DMS 273 (cell line): ENCODE measurements around the gene ADCY3.

Source experiments
- DNase-seq: peaks from one replicate; lab custom pipeline; 2025; ENCODE audit not compliant: unreplicated experiment; lab: John Stamatoyannopoulos, UW

ADCY3 gene

GRCh38 chr2:24920098-24920808, at the start of gene ADCY3:
TSS of gene ADCY3 (minus strand) at chr2:24920237. CDS start at chr2:24918987, 1,250 bp downstream.
- DNase-seq, result peak; percentile 84

GRCh38 chr2:24969784-24970183, 49.7 kb upstream of the ADCY3 start:
- no peak for DNase-seq

- DNase-seq, result no peak
Observed at GRCh38 chr2:24961903-24962302, 41.9 kb upstream of the ADCY3 start.

GRCh38 chr2:24959761-24960160, 39.7 kb upstream of the ADCY3 start:
- DNase-seq, result no peak

- no peak for DNase-seq
Observed at GRCh38 chr2:24958411-24958935, 38.4 kb upstream of the ADCY3 start.

GRCh38 chr2:24957976-24958375, 37.9 kb upstream of the ADCY3 start:
- no peak for DNase-seq

- DNase-seq, result peak; percentile 53
Observed at GRCh38 chr2:24957221-24957620, 37.2 kb upstream of the ADCY3 start.

GRCh38 chr2:24955921-24956320, 35.9 kb upstream of the ADCY3 start:
- no peak for DNase-seq

- DNase-seq, result no peak
Observed at GRCh38 chr2:24955232-24955631, 35.2 kb upstream of the ADCY3 start.

GRCh38 chr2:24950102-24950501, 30.1 kb upstream of the ADCY3 start:
- no peak for DNase-seq

- DNase-seq, result no peak
Observed at GRCh38 chr2:24948506-24948905, 28.5 kb upstream of the ADCY3 start.

GRCh38 chr2:24947561-24948157, 27.6 kb upstream of the ADCY3 start:
- no peak for DNase-seq

- no peak for DNase-seq
Observed at GRCh38 chr2:24945907-24946306, 25.9 kb upstream of the ADCY3 start.

- no peak for DNase-seq
Observed at GRCh38 chr2:24943427-24944053, 23.5 kb upstream of the ADCY3 start.

GRCh38 chr2:24939353-24939752, 19.3 kb upstream of the ADCY3 start:
- DNase-seq, result no peak

GRCh38 chr2:24937236-24937635, 17.2 kb upstream of the ADCY3 start:
- no peak for DNase-seq

GRCh38 chr2:24935145-24935544, 15.1 kb upstream of the ADCY3 start:
- no peak for DNase-seq

- no peak for DNase-seq
Observed at GRCh38 chr2:24932715-24933114, 12.7 kb upstream of the ADCY3 start.

- DNase-seq, result no peak
Observed at GRCh38 chr2:24930768-24931167, 10.7 kb upstream of the ADCY3 start.

- DNase-seq, result peak; percentile 15
Observed at GRCh38 chr2:24929230-24929629, 9.2 kb upstream of the ADCY3 start.

GRCh38 chr2:24928036-24928435, 8.0 kb upstream of the ADCY3 start:
- no peak for DNase-seq

GRCh38 chr2:24926602-24927252, 6.7 kb upstream of the ADCY3 start:
- no peak for DNase-seq
